ENCODE measurements around the gene ENTPD6. TPM values are rescaled to one million over a fixed set of nuclear protein-coding genes. Genes with fewer than 3 reads are reported as not detected.
A peak's percentile ranks its signal among the peaks of the same experiment; 100 is the strongest.
"Not testable (repeated sequence)": the region's sequence is repeated elsewhere in the genome, so short reads cannot be mapped to it uniquely, and the experiment has no call there.

The ENTPD6 gene
- total RNA-seq, 8 experiments from 2014 or later, result 37.7 to 58.2 (median 53.1) TPM

- peak; percentile 62 to 99 (median 96) for ATAC-seq (replicated peaks in 6 of 8)
- Histone ChIP-seq H3K4me1 (replicated peaks in 1 of 2) (peaks cover 11 to 21% of the 10 kb centered on the region in 2 donors), H3K27ac (peak overlapping the region; percentile 63 to 73), H3K4me3 (no peak overlapping the region)
- in situ Hi-C loops (cut with MboI; ENCODE audit: low pct_unique_long_range_greater_than_20kb in 2 of 9, low sequenced_read_pairs in 9 of 9, unreplicated experiment in 9 of 9), result no loop called here
- 10 to 100% (median 58%) methylated on average over 1 to 6 of the region's 8 CpGs for WGBS, 10 experiments
Observed at GRCh38 chr20:25223179-25223661, 27.7 kb downstream of the ENTPD6 start.

GRCh38 chr20:25223765-25224720 lies 28.5 kb downstream of the ENTPD6 start:
- no peak overlapping the region for H3K27ac ChIP-seq
- no peak for ATAC-seq (replicated peaks in 6 of 8)
- WGBS, 10 experiments, result 50 to 100% (median 92%) methylated on average over 1 to 8 of the region's 24 CpGs; no CpG with 5 or more reads in 4 of the 10 experiments
- in situ Hi-C loops (cut with MboI; ENCODE audit: low pct_unique_long_range_greater_than_20kb in 2 of 9, low sequenced_read_pairs in 9 of 9, unreplicated experiment in 9 of 9), result no loop called here
- H3K4me3 ChIP-seq, result no peak overlapping the region
- H3K4me1 ChIP-seq (replicated peaks in 1 of 2), result peaks cover 11 to 21% of the 10 kb centered on the region in 2 donors

GRCh38 chr20:25224941-25225340 lies 29.4 kb downstream of the ENTPD6 start:
- H3K4me3 ChIP-seq, result no peak overlapping the region
- no peak for ATAC-seq (replicated peaks in 6 of 8)
- in situ Hi-C loops (cut with MboI; ENCODE audit: low pct_unique_long_range_greater_than_20kb in 2 of 9, low sequenced_read_pairs in 9 of 9, unreplicated experiment in 9 of 9), result no loop called here
- H3K4me1 ChIP-seq (replicated peaks in 1 of 2), result peaks cover 11 to 26% of the 10 kb centered on the region in 2 donors
- 80 to 100% (median 98%) methylated on average over 1 to 9 of the region's 16 CpGs; no CpG with 5 or more reads in 4 of the 10 experiments for WGBS, 10 experiments
- H3K27ac ChIP-seq, result no peak overlapping the region

- H3K4me3 ChIP-seq, result no peak overlapping the region
- WGBS, 10 experiments, result 83 to 100% (median 94%) methylated on average over 1 to 8 of the region's 16 CpGs; no CpG with 5 or more reads in 5 of the 10 experiments
- H3K4me1 ChIP-seq (replicated peaks in 1 of 2), result peaks cover 18 to 35% of the 10 kb centered on the region in 2 donors
- in situ Hi-C loops (cut with MboI; ENCODE audit: low pct_unique_long_range_greater_than_20kb in 2 of 9, low sequenced_read_pairs in 9 of 9, unreplicated experiment in 9 of 9), result no loop called here
- no peak for ATAC-seq (replicated peaks in 6 of 8)
- H3K27ac ChIP-seq, result no peak overlapping the region
Observed at GRCh38 chr20:25225642-25226432, 30.3 kb downstream of the ENTPD6 start.

GRCh38 chr20:25226433-25227316 lies 31.2 kb downstream of the ENTPD6 start:
- in situ Hi-C loops (cut with MboI; ENCODE audit: low pct_unique_long_range_greater_than_20kb in 2 of 9, low sequenced_read_pairs in 9 of 9, unreplicated experiment in 9 of 9), result no loop called here
- Histone ChIP-seq H3K27ac (no peak overlapping the region), H3K4me3 (no peak overlapping the region), H3K4me1 (replicated peaks in 1 of 2) (peaks cover 18 to 35% of the 10 kb centered on the region in 2 donors)
- peak in 3 of 8 experiments; percentile 39 to 72 (median 58) for ATAC-seq (replicated peaks in 6 of 8)
- WGBS, 10 experiments, result 0 to 100% (median 60%) methylated on average over 2 to 14 of the region's 28 CpGs; no CpG with 5 or more reads in 3 of the 10 experiments

- H3K4me3 ChIP-seq, result no peak overlapping the region
- H3K27ac ChIP-seq, result no peak overlapping the region
- peak in 3 of 8 experiments; percentile 45 to 64 (median 51) for ATAC-seq (replicated peaks in 6 of 8)
- in situ Hi-C loops (cut with MboI; ENCODE audit: low pct_unique_long_range_greater_than_20kb in 2 of 9, low sequenced_read_pairs in 9 of 9, unreplicated experiment in 9 of 9), result no loop called here
- H3K4me1 ChIP-seq (replicated peaks in 1 of 2), result peaks cover 18 to 32% of the 10 kb centered on the region in 2 donors
- WGBS, 10 experiments, result 8 to 100% (median 75%) methylated on average over 1 to 8 of the region's 12 CpGs; no CpG with 5 or more reads in 3 of the 10 experiments
Observed at GRCh38 chr20:25227317-25227831, 31.9 kb downstream of the ENTPD6 start.

- in situ Hi-C loops (cut with MboI; ENCODE audit: low pct_unique_long_range_greater_than_20kb in 2 of 9, low sequenced_read_pairs in 9 of 9, unreplicated experiment in 9 of 9), result no loop called here
- ATAC-seq (replicated peaks in 6 of 8), result no peak
- peaks cover 20 to 27% of the 10 kb centered on the region in 2 donors for H3K4me1 ChIP-seq (replicated peaks in 1 of 2)
- H3K4me3 ChIP-seq, result no peak overlapping the region
- H3K27ac ChIP-seq, result peak overlapping the region; percentile 12 to 41
- 88 to 100% (median 91%) methylated on average over 1 to 13 of the region's 23 CpGs for WGBS, 10 experiments
Observed at GRCh38 chr20:25229486-25230165, 34.1 kb downstream of the ENTPD6 start.

- Histone ChIP-seq H3K27ac (peak overlapping the region in 1 of 2 donors; percentile 41), H3K4me1 (replicated peaks in 1 of 2) (peaks cover 27 to 30% of the 10 kb centered on the region in 2 donors), H3K4me3 (no peak overlapping the region)
- ATAC-seq (replicated peaks in 6 of 8), result peak in 5 of 8 experiments; percentile 73 to 86 (median 85)
- in situ Hi-C loops (cut with MboI; ENCODE audit: low pct_unique_long_range_greater_than_20kb in 2 of 9, low sequenced_read_pairs in 9 of 9, unreplicated experiment in 9 of 9), result no loop called here
- WGBS, 10 experiments, result 33 to 100% (median 87%) methylated on average over 1 to 7 of the region's 8 CpGs; no CpG with 5 or more reads in 2 of the 10 experiments
Observed at GRCh38 chr20:25230166-25230831, 34.8 kb downstream of the ENTPD6 start.

- Histone ChIP-seq H3K4me3 (no peak overlapping the region), H3K4me1 (replicated peaks in 1 of 2) (peaks cover 27 to 33% of the 10 kb centered on the region in 2 donors), H3K27ac (no peak overlapping the region)
- WGBS, 10 experiments, result 51 to 100% (median 88%) methylated on average over 1 to 9 of the region's 10 CpGs; no CpG with 5 or more reads in 2 of the 10 experiments
- peak in 3 of 8 experiments; percentile 1 to 49 (median 6) for ATAC-seq (replicated peaks in 6 of 8)
- in situ Hi-C loops (cut with MboI; ENCODE audit: low pct_unique_long_range_greater_than_20kb in 2 of 9, low sequenced_read_pairs in 9 of 9, unreplicated experiment in 9 of 9), result no loop called here
Observed at GRCh38 chr20:25233016-25233772, 37.7 kb downstream of the ENTPD6 start.

- ATAC-seq (replicated peaks in 6 of 8); H3K4me3 ChIP-seq; in situ Hi-C loops (cut with MboI; ENCODE audit: low pct_unique_long_range_greater_than_20kb in 2 of 9, low sequenced_read_pairs in 9 of 9, unreplicated experiment in 9 of 9); H3K27ac ChIP-seq: not testable (repeated sequence)
- peaks cover 27 to 43% of the 10 kb centered on the region in 2 donors for H3K4me1 ChIP-seq (replicated peaks in 1 of 2)
- WGBS, 10 experiments, result 40 to 100% (median 50%) methylated on average over 1 to 2 of the region's 8 CpGs; no CpG with 5 or more reads in 6 of the 10 experiments
Observed at GRCh38 chr20:25234009-25234849, 38.7 kb downstream of the ENTPD6 start.

Measured in motor neuron (in vitro differentiated cells).